Measurements from ENCODE around the gene COA1.

DNA sequence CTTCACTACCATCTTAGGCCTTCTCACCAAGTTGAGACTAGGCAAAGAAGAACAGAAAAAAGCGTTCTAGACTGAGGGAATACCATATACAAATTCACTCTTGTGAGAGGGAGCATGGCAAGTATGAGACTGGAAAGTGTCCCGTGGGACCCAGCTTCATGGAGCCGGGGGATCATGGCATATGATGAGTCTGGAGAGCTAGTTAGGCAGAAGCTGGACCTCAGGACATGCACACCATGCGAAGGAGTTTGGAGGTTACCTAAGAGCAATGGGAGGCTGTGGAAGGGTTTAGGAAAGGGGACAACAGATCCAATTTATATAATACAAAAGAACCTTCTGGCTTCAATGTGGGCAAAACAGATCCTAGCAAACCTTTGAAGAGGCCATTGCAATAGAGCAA is 112.3 kb downstream of the COA1 start:
- TF ChIP-seq POLR2A (IDR thresholded peaks at IDR 0.05) = no peak
- TF ChIP-seq, protein P1, sequence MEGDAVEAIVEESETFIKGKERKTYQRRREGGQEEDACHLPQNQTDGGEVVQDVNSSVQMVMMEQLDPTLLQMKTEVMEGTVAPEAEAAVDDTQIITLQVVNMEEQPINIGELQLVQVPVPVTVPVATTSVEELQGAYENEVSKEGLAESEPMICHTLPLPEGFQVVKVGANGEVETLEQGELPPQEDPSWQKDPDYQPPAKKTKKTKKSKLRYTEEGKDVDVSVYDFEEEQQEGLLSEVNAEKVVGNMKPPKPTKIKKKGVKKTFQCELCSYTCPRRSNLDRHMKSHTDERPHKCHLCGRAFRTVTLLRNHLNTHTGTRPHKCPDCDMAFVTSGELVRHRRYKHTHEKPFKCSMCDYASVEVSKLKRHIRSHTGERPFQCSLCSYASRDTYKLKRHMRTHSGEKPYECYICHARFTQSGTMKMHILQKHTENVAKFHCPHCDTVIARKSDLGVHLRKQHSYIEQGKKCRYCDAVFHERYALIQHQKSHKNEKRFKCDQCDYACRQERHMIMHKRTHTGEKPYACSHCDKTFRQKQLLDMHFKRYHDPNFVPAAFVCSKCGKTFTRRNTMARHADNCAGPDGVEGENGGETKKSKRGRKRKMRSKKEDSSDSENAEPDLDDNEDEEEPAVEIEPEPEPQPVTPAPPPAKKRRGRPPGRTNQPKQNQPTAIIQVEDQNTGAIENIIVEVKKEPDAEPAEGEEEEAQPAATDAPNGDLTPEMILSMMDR (IDR thresholded peaks at IDR 0.05) = no peak

All from testis (tissue), 2 donors.